ENCODE measurements around the gene S100A3. TPM values are rescaled to one million over a fixed set of nuclear protein-coding genes. Genes with fewer than 3 reads are reported as not detected.

The S100A3 gene
- total RNA-seq, 1 donor from 2014 or later = 0.79 TPM

Other genes with a start within 250 kb of the S100A3 start
- gene PGLYRP3, start 236.3 kb downstream of the S100A3 start, total RNA-seq = not detected
- gene PGLYRP4, start 200.4 kb downstream of the S100A3 start, total RNA-seq = not detected
- gene S100A9, start 191.4 kb downstream of the S100A3 start, total RNA-seq = 87.0 TPM
- 3.5 TPM for gene S100A12, start 173.6 kb downstream of the S100A3 start, total RNA-seq
- gene S100A8, start 158.2 kb downstream of the S100A3 start, total RNA-seq = 40.7 TPM
- gene S100A7A, start 132.7 kb downstream of the S100A3 start, total RNA-seq = not detected
- not detected for gene S100A7, start 88.6 kb downstream of the S100A3 start, total RNA-seq
- gene S100A6, start 13.3 kb downstream of the S100A3 start, total RNA-seq = 201 TPM
- not detected for gene S100A5, start 8.3 kb downstream of the S100A3 start, total RNA-seq
- 114 TPM for gene S100A4, start 3.5 kb downstream of the S100A3 start, total RNA-seq
- gene S100A2, start 16.6 kb upstream of the S100A3 start, total RNA-seq = 1.9 TPM
- gene S100A16, start 63.9 kb upstream of the S100A3 start, total RNA-seq = 42.2 TPM
- gene S100A14, start 67.1 kb upstream of the S100A3 start, total RNA-seq = 5.7 TPM
- gene S100A13, start 78.2 kb upstream of the S100A3 start, total RNA-seq = 124 TPM
- gene S100A1, start 79.2 kb upstream of the S100A3 start, total RNA-seq = 2,048 TPM
- gene CHTOP, start 84.8 kb upstream of the S100A3 start, total RNA-seq = 73.3 TPM
- 60.1 TPM for gene SNAPIN, start 109.4 kb upstream of the S100A3 start, total RNA-seq
- 56.9 TPM for gene ILF2, start 121.7 kb upstream of the S100A3 start, total RNA-seq
- 10.5 TPM for gene NPR1, start 129.4 kb upstream of the S100A3 start, total RNA-seq
- 35.5 TPM for gene INTS3, start 178.8 kb upstream of the S100A3 start, total RNA-seq
- gene SLC27A3, start 226.1 kb upstream of the S100A3 start, total RNA-seq = 9.8 TPM